ENCODE results near the gene MALRD1. TPM values are rescaled to one million over a fixed set of nuclear protein-coding genes. Genes with fewer than 3 reads are reported as not detected.

Gene MALRD1
- total RNA-seq, 6 experiments from 2014 or later, result 0.29 to 0.49 (median 0.34) TPM; not detected in 2

- no peak for TF ChIP-seq CTCF (IDR thresholded peaks at IDR 0.05)
- TF ChIP-seq POLR2A (IDR thresholded peaks at IDR 0.05), result no peak
- Histone ChIP-seq H3K9me3 (no peaks in the 10 kb centered on the region), H3K36me3 (no peaks in the 10 kb centered on the region), H3K27ac (no peak overlapping the region), H3K4me1 (no peaks in the 10 kb centered on the region), H3K4me3 (no peak overlapping the region), H3K27me3 (no peaks in the 10 kb centered on the region)
- 40% methylated on average over 4 of the region's 4 CpGs for WGBS (ENCODE audit: insufficient coverage, low coverage, low lambda C conversion rate, missing lambda C conversion rate)
- DNase-seq (no peak), ATAC-seq (no peak)
- intact Hi-C loops (cut with DNase I), result no loop called here
These were observed 85.4 kb downstream of the MALRD1 start for GRCh38 chr10:19133992-19134391.

GRCh38 chr10:19142967-19143366 lies 94.4 kb downstream of the MALRD1 start:
- Histone ChIP-seq H3K27ac (no peak overlapping the region), H3K4me3 (no peak overlapping the region), H3K9me3 (no peaks in the 10 kb centered on the region), H3K36me3 (no peaks in the 10 kb centered on the region), H3K27me3 (no peaks in the 10 kb centered on the region), H3K4me1 (no peaks in the 10 kb centered on the region)
- TF ChIP-seq CTCF (IDR thresholded peaks at IDR 0.05), result no peak
- no peak for TF ChIP-seq POLR2A (IDR thresholded peaks at IDR 0.05)
- DNase-seq (no peak), ATAC-seq (no peak)
- 64% methylated on average over 4 of the region's 4 CpGs for WGBS (ENCODE audit: insufficient coverage, low coverage, low lambda C conversion rate, missing lambda C conversion rate)
- intact Hi-C loops (cut with DNase I), result no loop called here

GRCh38 chr10:19144206-19144605 lies 95.6 kb downstream of the MALRD1 start:
- no peaks in the 10 kb centered on the region for H3K27me3 ChIP-seq
- WGBS (ENCODE audit: insufficient coverage, low coverage, low lambda C conversion rate, missing lambda C conversion rate), result 56% methylated on average over 4 of the region's 4 CpGs
- no peak for ATAC-seq
- no peak overlapping the region for H3K4me3 ChIP-seq
- H3K9me3 ChIP-seq, result no peaks in the 10 kb centered on the region
- no peak overlapping the region for H3K27ac ChIP-seq
- no peaks in the 10 kb centered on the region for H3K4me1 ChIP-seq
- H3K36me3 ChIP-seq, result no peaks in the 10 kb centered on the region
- DNase-seq, result no peak
- intact Hi-C loops (cut with DNase I), result no loop called here
- TF ChIP-seq CTCF (IDR thresholded peaks at IDR 0.05), result no peak

- no peak overlapping the region for H3K4me3 ChIP-seq
- H3K36me3 ChIP-seq, result no peaks in the 10 kb centered on the region
- no peak for DNase-seq
- no peak overlapping the region for H3K27ac ChIP-seq
- no peak for ATAC-seq
- intact Hi-C loops (cut with DNase I), result no loop called here
- no peaks in the 10 kb centered on the region for H3K27me3 ChIP-seq
- H3K9me3 ChIP-seq, result no peaks in the 10 kb centered on the region
- no peak for TF ChIP-seq CTCF (IDR thresholded peaks at IDR 0.05)
- no peak for TF ChIP-seq POLR2A (IDR thresholded peaks at IDR 0.05)
- WGBS (ENCODE audit: insufficient coverage, low coverage, low lambda C conversion rate, missing lambda C conversion rate), result 81% methylated on average over 4 of the region's 4 CpGs
- no peaks in the 10 kb centered on the region for H3K4me1 ChIP-seq
These were observed 105.8 kb downstream of the MALRD1 start for GRCh38 chr10:19154375-19154774.

GRCh38 chr10:19158358-19158757 lies 109.8 kb downstream of the MALRD1 start:
- DNase-seq (no peak), ATAC-seq (no peak)
- intact Hi-C loops (cut with DNase I), result no loop called here
- TF ChIP-seq CTCF (IDR thresholded peaks at IDR 0.05) (no peak), POLR2A (IDR thresholded peaks at IDR 0.05) (no peak)
- Histone ChIP-seq H3K36me3 (no peaks in the 10 kb centered on the region), H3K9me3 (no peaks in the 10 kb centered on the region), H3K4me1 (no peaks in the 10 kb centered on the region), H3K27ac (no peak overlapping the region), H3K27me3 (no peaks in the 10 kb centered on the region), H3K4me3 (no peak overlapping the region)
- WGBS (ENCODE audit: insufficient coverage, low coverage, low lambda C conversion rate, missing lambda C conversion rate), result 51% methylated on average over 2 of the region's 2 CpGs

All from right lobe of liver (tissue), 6 donors.